IMR-90 (cell line): ENCODE results near the gene GRHL3. TPM values are rescaled to one million over a fixed set of nuclear protein-coding genes. Genes with fewer than 3 reads are reported as not detected.

Experiments used
- ATAC-seq: fragments of 200-7000 bp; cut with Tn5 transposase; 2 replicates; pipeline ENCODE4 v1.9.1; 2020; ENCODE audit warnings: low read depth, mild to moderate bottlenecking, moderate library complexity
- BruUV-seq: library from RNA; stranded (reverse); fragments of 400-500 nt; replicated peaks from 2 replicates; lab custom pipeline; 2021; lab: Mats Ljungman, UMichigan
- CTCF ChIA-PET: fragments of 300-600 bp; formaldehyde crosslinking; extraction: SDS; loops from one replicate; lab custom pipeline; 2021; ENCODE audit warnings: antibody characterized with exemption; lab: Yijun Ruan, JAX
- POLR2A ChIA-PET: fragments of 300-600 bp; sonication (Branson Sonifier 250); formaldehyde crosslinking; loops from one replicate; lab custom pipeline; 2022; ENCODE audit warnings: antibody characterized with exemption; ENCODE audit not compliant: unreplicated experiment; lab: Charles Lee
- DNase-seq: peaks from one replicate; pipeline ENCODE4 v3.0.0; 2013
- H2AFZ ChIP-seq: replicated peaks from 2 replicates; pipeline ENCODE3; 2013; ENCODE audit warnings: low read length, mild to moderate bottlenecking; ENCODE audit not compliant: poor library complexity
- H2AK5ac ChIP-seq: 2 replicates; pipeline ENCODE4 v1.6.1; 2013; ENCODE audit warnings: low read depth, low read length, inconsistent platforms
- H2AK9ac ChIP-seq: replicated peaks from 2 replicates; pipeline ENCODE3; 2013; ENCODE audit warnings: mild to moderate bottlenecking, low read depth, low read length, moderate library complexity; ENCODE audit not compliant: poor library complexity
- H2BK120ac ChIP-seq: 2 replicates; pipeline ENCODE4 v1.6.1; 2013; ENCODE audit warnings: low read depth, low read length, inconsistent platforms
- H2BK15ac ChIP-seq: 3 replicates; pipeline ENCODE4 v1.6.1; 2013; ENCODE audit warnings: low read depth, low read length, inconsistent platforms
- H2BK20ac ChIP-seq: 2 replicates; pipeline ENCODE4 v1.6.1; 2013; ENCODE audit warnings: low read depth, mild to moderate bottlenecking, inconsistent platforms, low read length, moderate library complexity
- H2BK5ac ChIP-seq: 2 replicates; pipeline ENCODE4 v1.6.1; 2013; ENCODE audit warnings: mild to moderate bottlenecking, low read depth, low read length, inconsistent platforms; ENCODE audit not compliant: poor library complexity, severe bottlenecking
- H3K14ac ChIP-seq: replicated peaks from 2 replicates; pipeline ENCODE4 v1.6.1; 2013; ENCODE audit warnings: low read depth, low read length, inconsistent platforms
- H3K18ac ChIP-seq: 2 replicates; pipeline ENCODE4 v1.6.1; 2013; ENCODE audit warnings: low read depth, low read length, control low read depth
- H3K23ac ChIP-seq: 2 replicates; pipeline ENCODE4 v1.6.1; 2013; ENCODE audit warnings: low read depth, low read length, inconsistent platforms
- H3K27ac ChIP-seq: 2 replicates; pipeline ENCODE4 v1.5.1; 2013; ENCODE audit warnings: mild to moderate bottlenecking, control low read depth, low read length; ENCODE audit not compliant: insufficient read depth
- H3K27me3 ChIP-seq: 2 replicates; pipeline ENCODE4 v1.6.1; 2013; ENCODE audit warnings: low read length; ENCODE audit not compliant: control insufficient read depth, insufficient read depth
- H3K36me3 ChIP-seq: 2 replicates; pipeline ENCODE4 v1.6.1; 2013; ENCODE audit warnings: low read length, mixed read lengths; ENCODE audit not compliant: control insufficient read depth, insufficient read depth
- H3K4ac ChIP-seq: 2 replicates; pipeline ENCODE4 v1.6.1; 2013; ENCODE audit warnings: low read depth, low read length, inconsistent platforms
- H3K4me1 ChIP-seq: 2 replicates; pipeline ENCODE4 v1.6.1; 2013; ENCODE audit warnings: low read length, mixed read lengths; ENCODE audit not compliant: control insufficient read depth, insufficient read depth
- H3K4me2 ChIP-seq: 2 replicates; pipeline ENCODE4 v1.6.1; 2013; ENCODE audit warnings: low read depth, mild to moderate bottlenecking, control low read depth, low read length, moderate library complexity
- H3K4me3 ChIP-seq: 2 replicates; pipeline ENCODE4 v1.5.1; 2013; ENCODE audit warnings: low read depth, mild to moderate bottlenecking, control low read depth, low read length, moderate library complexity; ENCODE audit not compliant: insufficient read depth
- H3K56ac ChIP-seq: 2 replicates; pipeline ENCODE4 v1.6.1; 2013; ENCODE audit warnings: low read length, inconsistent platforms; ENCODE audit not compliant: insufficient read depth; ENCODE audit errors: extremely low read depth
- H3K79me1 ChIP-seq, 2 experiments: 2 replicates each; pipeline ENCODE4 v1.6.1; 2013; ENCODE audit warnings: low read length in 2 of 2, inconsistent platforms in 1 of 2, low read depth in 1 of 2
- H3K9ac ChIP-seq: 2 replicates; pipeline ENCODE4 v1.6.1; 2013; ENCODE audit warnings: low read depth, low read length, control low read depth
- H3K9me1 ChIP-seq: 2 replicates; pipeline ENCODE4 v1.6.1; 2013; ENCODE audit warnings: low read length, inconsistent platforms; ENCODE audit not compliant: insufficient read depth
- H3K9me3 ChIP-seq: 2 replicates; pipeline ENCODE4 v1.6.1; 2013; ENCODE audit warnings: low read length; ENCODE audit not compliant: control insufficient read depth, insufficient read depth
- H4K20me1 ChIP-seq: 2 replicates; pipeline ENCODE4 v1.6.1; 2013; ENCODE audit warnings: low read length, inconsistent platforms; ENCODE audit not compliant: insufficient read depth
- H4K5ac ChIP-seq: 2 replicates; pipeline ENCODE4 v1.6.1; 2013; ENCODE audit warnings: mild to moderate bottlenecking, low read depth, low read length, control low read depth
- H4K8ac ChIP-seq, 2 experiments: 2 replicates each; pipeline ENCODE4 v1.6.1; 2013; ENCODE audit warnings: low read depth in 2 of 2, low read length in 2 of 2, control low read depth in 1 of 2, inconsistent platforms in 1 of 2
- H4K91ac ChIP-seq: 2 replicates; pipeline ENCODE4 v1.6.1; 2013; ENCODE audit warnings: low read depth, low read length, inconsistent platforms; ENCODE audit not compliant: insufficient read depth
- CTCF ChIP-seq: conservative IDR thresholded peaks from 2 replicates; pipeline ENCODE4 v1.5.1; 2012; ENCODE audit warnings: mild to moderate bottlenecking, low read depth, low read length, improper control_type of control experiment
- RAD21 ChIP-seq: IDR thresholded peaks from 2 replicates; pipeline ENCODE4 v1.6.1; 2012; ENCODE audit warnings: low read length, improper control_type of control experiment
- RCOR1 ChIP-seq: IDR thresholded peaks from 2 replicates; pipeline ENCODE4 v1.6.1; 2012; ENCODE audit warnings: mild to moderate bottlenecking, low read length, improper control_type of control experiment; ENCODE audit not compliant: insufficient replicate concordance
- WGBS, 2 experiments: methylation state at CpG; one replicate each; pipeline versions ENCODE4 v1.1.5 to v1.1.7; 2013; ENCODE audit warnings: missing lambda C conversion rate in 2 of 2; ENCODE audit not compliant: insufficient read length in 1 of 2; ENCODE audit errors: extremely low coverage in 2 of 2; 5-methylcytosine and 5-hydroxymethylcytosine counted together
- dilution Hi-C: fragments of 300-500 bp; cut with HindIII; formaldehyde crosslinking; loops from one replicate; pipeline ENCODE4 v1.14.3; 2018; ENCODE audit warnings: low sequenced_read_pairs; ENCODE audit not compliant: unreplicated experiment
- in situ Hi-C: fragments of 300-500 bp; cut with MboI; formaldehyde crosslinking; loops from 3 replicates; pipeline ENCODE4 v1.14.3; 2019; ENCODE audit warnings: low sequenced_read_pairs, inconsistent platforms, mixed read lengths
- intact Hi-C: fragments of 100-400 bp; cut with micrococcal nuclease; formaldehyde crosslinking; loops from 2 replicates; pipeline ENCODE4 v1.10.0; 2022
- polyA plus RNA-seq, 3 experiments: library from polyadenylated mRNA; depleted of rRNA; stranded (reverse); fragments of >200 nt; gene quantifications; 2 replicates each; pipeline ENCODE4 v1.2.3, GENCODE V29; 2012; ENCODE audit warnings: low replicate concordance in 1 of 3
- total RNA-seq: library from RNA; depleted of rRNA; stranded (reverse); fragments of >200 nt; gene quantifications from 2 replicates; pipeline ENCODE4 v1.2.3, GENCODE V29; 2012

The GRHL3 gene
- total and polyA plus RNA-seq, 2 of the 4 experiments (the other 2 are of a cell fraction): not detected

- Histone ChIP-seq H3K4me3 (no peak overlapping the region), H2AK5ac (no peak overlapping the region), H3K56ac (no peak overlapping the region), H2BK5ac (no peak overlapping the region), H3K79me1 (no peaks in the 10 kb centered on the region), H3K4ac (no peak overlapping the region), H2BK15ac (no peak overlapping the region), H3K9me1 (no peaks in the 10 kb centered on the region), H4K20me1 (no peaks in the 10 kb centered on the region), H4K91ac (no peak overlapping the region), H3K36me3 (no peaks in the 10 kb centered on the region), H3K23ac (no peak overlapping the region), H2BK120ac (no peak overlapping the region), H2AK9ac (no peak overlapping the region), H4K8ac (no peak overlapping the region), H3K18ac (no peak overlapping the region), H3K9me3 (peaks cover 6% of the 10 kb centered on the region), H3K27ac (no peak overlapping the region), H2BK20ac (no peak overlapping the region), H3K14ac (no peak overlapping the region), H3K9ac (no peak overlapping the region), H3K27me3 (peaks cover 19% of the 10 kb centered on the region), H3K4me1 (no peaks in the 10 kb centered on the region), H4K5ac (no peak overlapping the region), H2AFZ (no peak overlapping the region), H3K4me2 (no peak overlapping the region)
- BruUV-seq: no TSS peak
- no CpG with 5 or more reads among the region's 5 CpGs for WGBS, 2 experiments
- TF ChIP-seq CTCF (no peak), RCOR1 (no peak), RAD21 (no peak)
- in situ Hi-C loops (no loop called here), intact Hi-C loops (no loop called here), dilution Hi-C loops (no loop called here)
- ChIA-PET CTCF (no interaction called here), POLR2A (no interaction called here)
- DNase-seq (peak; percentile 42), ATAC-seq (no peak)
Observed at GRCh38 chr1:24275510-24275909, 43.6 kb upstream of the GRHL3 start.
